CD4-positive, alpha-beta T cell (primary cell): ENCODE data around the gene FAM78A. TPM values are rescaled to one million over a fixed set of nuclear protein-coding genes. Genes with fewer than 3 reads are reported as not detected.

Experiments
- ATAC-seq: fragments of 200-7000 bp; cut with Tn5 transposase; one replicate; pipeline ENCODE4 v1.10.0; 2022; ENCODE audit warnings: mild to moderate bottlenecking; ENCODE audit not compliant: poor library complexity
- CTCF ChIA-PET: fragments of 350-600 bp; sonication (Branson Sonifier 250); formaldehyde crosslinking; loops from one replicate; lab custom pipeline; 2021; ENCODE audit warnings: antibody characterized with exemption, inconsistent platforms; lab: Charles Lee
- POLR2A ChIA-PET: fragments of 350-600 bp; sonication (Branson Sonifier 250); formaldehyde crosslinking; loops from one replicate; lab custom pipeline; 2021; ENCODE audit warnings: antibody characterized with exemption, inconsistent platforms; lab: Charles Lee
- DNase-seq, 14 experiments: peaks; one replicate each; pipeline ENCODE4 v3.0.0-alpha.2; 2013 to 2020; ENCODE audit warnings: mixed read lengths in 2 of 14
- H3K27ac ChIP-seq, 2 donors: one replicate each; pipeline versions ENCODE4 v1.5.1 to v1.7.0; 2013; ENCODE audit warnings: low read length in 2 of 2, low read depth in 1 of 2, mild to moderate bottlenecking in 1 of 2
- H3K27me3 ChIP-seq, 2 experiments: 1 replicate in 1 of 2; 2 replicates in 1 of 2; pipeline versions ENCODE4 v1.6.1 to v1.7.0; 2013; ENCODE audit warnings: low read length in 2 of 2, control low read depth in 1 of 2, mild to moderate bottlenecking in 1 of 2, moderate library complexity in 1 of 2; ENCODE audit not compliant: insufficient read depth in 2 of 2, control insufficient read depth in 1 of 2
- H3K36me3 ChIP-seq: one replicate; pipeline ENCODE4 v1.6.1; 2013; ENCODE audit warnings: low read length, control low read depth; ENCODE audit not compliant: insufficient read depth
- H3K4me1 ChIP-seq: one replicate; pipeline ENCODE4 v1.6.1; 2013; ENCODE audit warnings: low read length, control low read depth; ENCODE audit not compliant: insufficient read depth
- H3K4me3 ChIP-seq: one replicate; pipeline ENCODE4 v1.5.1; 2013; ENCODE audit warnings: mild to moderate bottlenecking, low read length, moderate library complexity
- H3K9me3 ChIP-seq, 2 experiments: 1 replicate in 1 of 2; 2 replicates in 1 of 2; pipeline versions ENCODE4 v1.6.1 to v1.7.0; 2013; ENCODE audit warnings: low read length in 2 of 2, mild to moderate bottlenecking in 2 of 2, control low read depth in 1 of 2, moderate library complexity in 1 of 2; ENCODE audit not compliant: control insufficient read depth in 1 of 2, insufficient read depth in 1 of 2
- H3K27ac Mint-ChIP-seq: one replicate; pipeline ENCODE4 v1.8.0; 2020; ENCODE audit warnings: mixed read lengths
- H3K27me3 Mint-ChIP-seq: one replicate; pipeline ENCODE4 v1.8.0; 2021; ENCODE audit warnings: mixed read lengths
- H3K36me3 Mint-ChIP-seq: one replicate; pipeline ENCODE4 v1.8.0; 2021; ENCODE audit warnings: low read depth, mixed read lengths
- H3K4me1 Mint-ChIP-seq: one replicate; pipeline ENCODE4 v1.8.0; 2021; ENCODE audit warnings: low read depth, mixed read lengths
- H3K4me3 Mint-ChIP-seq: one replicate; pipeline ENCODE4 v1.8.0; 2020; ENCODE audit warnings: mild to moderate bottlenecking, mixed read lengths
- H3K9me3 Mint-ChIP-seq: one replicate; pipeline ENCODE4 v1.8.0; 2020; ENCODE audit warnings: mixed read lengths
- CTCF ChIP-seq: fragments of 200-600 bp; IDR thresholded peaks from one replicate; pipeline ENCODE4 v1.8.0; 2022; ENCODE audit warnings: antibody characterized with exemption, mild to moderate bottlenecking
- intact Hi-C, 2 experiments: fragments of 100-400 bp; cut with DNase I in 1 of 2; cut with micrococcal nuclease in 1 of 2; formaldehyde crosslinking; loops; one replicate each; pipeline versions ENCODE4 v1.15.1 to v1.9.0; 2023 to 2025; cut with DNase I, micrococcal nuclease
- total RNA-seq, 174 experiments: library from RNA in 2 of 174; stranded (reverse) in 2 of 174; gene quantifications; one replicate each; pipeline ENCODE4 v1.2.3 and lab custom pipeline; 2021 to 2026

The FAM78A gene
- total RNA-seq, 2 experiments from 2014 or later = 62.4 to 62.7 TPM

GRCh38 chr9:131304676-131305355, 28.5 kb upstream of the FAM78A start:
- no peak for DNase-seq
- Mint-ChIP-seq H3K36me3 (no peaks in the 10 kb centered on the region), H3K9me3 (no peaks in the 10 kb centered on the region), H3K4me1 (no peaks in the 10 kb centered on the region), H3K4me3 (no peak overlapping the region), H3K27me3 (no peaks in the 10 kb centered on the region), H3K27ac (no peak overlapping the region)
- no peak for TF ChIP-seq CTCF
- Histone ChIP-seq H3K9me3 (no peaks in the 10 kb centered on the region), H3K4me1 (peaks cover under 1% of the 10 kb centered on the region), H3K27me3 (no peaks in the 10 kb centered on the region), H3K27ac (no peak overlapping the region), H3K36me3 (no peaks in the 10 kb centered on the region), H3K4me3 (no peak overlapping the region)
- ChIA-PET CTCF (no interaction called here), POLR2A (no interaction called here)
- intact Hi-C loops = no loop called here
- ATAC-seq = no peak

- H3K4me3 ChIP-seq = no peak overlapping the region
- no peak overlapping the region for H3K4me3 Mint-ChIP-seq
- H3K4me1 ChIP-seq = no peaks in the 10 kb centered on the region
- no peaks in the 10 kb centered on the region for H3K27me3 ChIP-seq
- H3K27ac Mint-ChIP-seq = no peak overlapping the region
- intact Hi-C loops = no loop called here
- H3K4me1 Mint-ChIP-seq = no peaks in the 10 kb centered on the region
- no peak for TF ChIP-seq CTCF
- H3K9me3 ChIP-seq = no peaks in the 10 kb centered on the region
- no peaks in the 10 kb centered on the region for H3K36me3 ChIP-seq
- H3K9me3 Mint-ChIP-seq = no peaks in the 10 kb centered on the region
- POLR2A ChIA-PET = interaction anchor here (0.7 kb wide), 1 partner anchor 25 kb away, joined by 3 read pairs; no protein-coding TSS in a partner anchor
- DNase-seq (no peak), ATAC-seq (no peak)
- CTCF ChIA-PET = no interaction called here
- no peaks in the 10 kb centered on the region for H3K36me3 Mint-ChIP-seq
- no peaks in the 10 kb centered on the region for H3K27me3 Mint-ChIP-seq
- H3K27ac ChIP-seq = no peak overlapping the region
These were observed 27.3 kb upstream of the FAM78A start for GRCh38 chr9:131303381-131304321.

GRCh38 chr9:131302244-131303075, 26.1 kb upstream of the FAM78A start:
- H3K27ac ChIP-seq = no peak overlapping the region
- Mint-ChIP-seq H3K9me3 (no peaks in the 10 kb centered on the region), H3K4me3 (no peak overlapping the region), H3K27me3 (no peaks in the 10 kb centered on the region), H3K36me3 (no peaks in the 10 kb centered on the region), H3K4me1 (no peaks in the 10 kb centered on the region), H3K27ac (no peak overlapping the region)
- ATAC-seq (no peak), DNase-seq (no peak)
- intact Hi-C loops = no loop called here
- H3K9me3 ChIP-seq = no peaks in the 10 kb centered on the region
- no peaks in the 10 kb centered on the region for H3K36me3 ChIP-seq
- TF ChIP-seq CTCF = no peak
- H3K4me1 ChIP-seq = no peaks in the 10 kb centered on the region
- ChIA-PET POLR2A (no interaction called here), CTCF (no interaction called here)
- no peak overlapping the region for H3K4me3 ChIP-seq
- no peaks in the 10 kb centered on the region for H3K27me3 ChIP-seq
